Measurements from ENCODE around the gene AHNAK.
"Not testable (repeated sequence)": the region's sequence is repeated elsewhere in the genome, so short reads cannot be mapped to it uniquely, and the experiment has no call there.

AHNAK gene

GRCh38 chr11:62398011-62398994, 148.3 kb downstream of the AHNAK start:
- DNase-seq (ENCODE audit: insufficient read length, low spot score) (peak; percentile 32), FAIRE-seq (no peak)

DNA sequence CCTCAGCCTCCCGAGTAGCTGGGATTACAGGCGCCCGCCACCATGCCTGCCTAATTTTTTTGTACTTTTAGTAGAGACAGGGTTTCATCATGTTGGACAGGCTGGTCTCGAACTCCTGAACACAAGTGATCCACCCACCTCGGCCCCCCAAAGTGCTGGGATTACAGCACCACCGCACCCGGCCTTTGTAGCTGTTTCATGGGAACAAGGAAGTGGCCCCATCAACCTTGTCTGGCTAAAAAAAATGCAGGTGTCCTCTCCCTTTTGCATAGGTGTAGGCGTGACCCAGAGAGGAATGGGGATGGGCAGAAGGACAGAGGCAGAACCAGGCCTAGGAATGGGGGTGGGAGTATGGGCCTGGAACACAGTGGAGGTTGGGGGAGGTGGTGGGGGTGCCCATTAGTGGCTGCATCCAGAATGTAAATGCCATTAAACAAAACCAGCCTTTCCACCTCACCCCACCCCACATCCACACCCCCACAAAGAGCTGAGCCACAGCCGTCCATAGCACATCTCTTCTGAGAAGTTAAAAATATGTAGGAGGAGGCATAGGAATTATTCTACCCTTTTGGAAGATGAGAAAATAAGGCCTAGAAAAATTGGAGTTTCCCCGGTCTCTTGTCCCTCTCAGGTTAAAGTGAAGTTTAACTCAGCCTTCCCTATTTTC, 150.6 kb downstream of the AHNAK start:
- FAIRE-seq: no peak
- no peak for DNase-seq (ENCODE audit: insufficient read length, low spot score)

- DNase-seq (ENCODE audit: insufficient read length, low spot score) (peak; percentile 81), FAIRE-seq (no peak)
Observed at GRCh38 chr11:62394825-62395538, 151.6 kb downstream of the AHNAK start.

DNA sequence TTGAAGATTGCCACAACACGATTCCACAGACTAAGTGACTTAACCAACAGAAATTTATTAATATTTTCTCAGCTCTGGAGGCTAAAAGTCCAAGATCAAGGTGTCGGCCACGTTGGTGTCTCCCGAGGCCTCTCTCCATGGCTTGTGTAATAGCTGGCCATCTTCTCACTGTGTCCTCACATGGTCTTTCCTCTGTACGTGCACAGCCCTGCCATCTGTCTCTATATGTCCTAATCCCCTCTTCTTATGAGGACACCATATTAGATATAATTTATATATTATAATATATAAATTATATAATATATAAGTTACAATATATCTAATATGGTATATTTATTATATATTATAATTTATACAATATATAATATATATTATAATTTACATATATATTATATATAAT, 152.9 kb downstream of the AHNAK start:
- no peak for DNase-seq (ENCODE audit: insufficient read length, low spot score)
- FAIRE-seq: no peak

DNA sequence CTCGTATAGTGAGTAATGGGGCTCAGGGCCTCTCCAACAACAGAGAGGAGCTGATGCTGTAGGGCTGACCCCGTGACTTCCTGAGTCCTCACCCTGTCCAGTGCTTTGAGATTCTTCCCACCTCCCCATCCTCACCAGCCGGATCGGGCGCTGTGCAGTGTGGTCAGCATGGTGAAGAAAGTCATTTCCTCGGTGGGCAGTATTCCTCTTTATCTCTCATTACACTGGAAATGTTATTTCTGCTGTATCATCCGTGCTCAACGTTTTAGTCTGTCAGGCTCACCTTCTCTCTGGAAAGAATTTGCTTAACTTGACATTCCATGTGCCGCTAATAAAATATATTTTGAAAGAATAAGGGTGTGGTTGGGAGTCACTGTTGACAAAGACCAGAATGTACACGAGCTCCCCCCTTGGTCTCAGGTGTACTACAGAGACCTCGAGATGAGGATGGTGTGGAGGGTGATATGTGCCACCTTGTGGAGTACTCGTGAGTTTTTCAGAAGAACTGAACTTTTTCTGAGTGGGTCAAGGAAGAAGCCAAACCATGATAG, 153.5 kb downstream of the AHNAK start:
- FAIRE-seq (no peak), DNase-seq (ENCODE audit: insufficient read length, low spot score) (no peak)

GRCh38 chr11:62392506-62392905, 154.1 kb downstream of the AHNAK start:
- FAIRE-seq: no peak
- no peak for DNase-seq (ENCODE audit: insufficient read length, low spot score)

DNA sequence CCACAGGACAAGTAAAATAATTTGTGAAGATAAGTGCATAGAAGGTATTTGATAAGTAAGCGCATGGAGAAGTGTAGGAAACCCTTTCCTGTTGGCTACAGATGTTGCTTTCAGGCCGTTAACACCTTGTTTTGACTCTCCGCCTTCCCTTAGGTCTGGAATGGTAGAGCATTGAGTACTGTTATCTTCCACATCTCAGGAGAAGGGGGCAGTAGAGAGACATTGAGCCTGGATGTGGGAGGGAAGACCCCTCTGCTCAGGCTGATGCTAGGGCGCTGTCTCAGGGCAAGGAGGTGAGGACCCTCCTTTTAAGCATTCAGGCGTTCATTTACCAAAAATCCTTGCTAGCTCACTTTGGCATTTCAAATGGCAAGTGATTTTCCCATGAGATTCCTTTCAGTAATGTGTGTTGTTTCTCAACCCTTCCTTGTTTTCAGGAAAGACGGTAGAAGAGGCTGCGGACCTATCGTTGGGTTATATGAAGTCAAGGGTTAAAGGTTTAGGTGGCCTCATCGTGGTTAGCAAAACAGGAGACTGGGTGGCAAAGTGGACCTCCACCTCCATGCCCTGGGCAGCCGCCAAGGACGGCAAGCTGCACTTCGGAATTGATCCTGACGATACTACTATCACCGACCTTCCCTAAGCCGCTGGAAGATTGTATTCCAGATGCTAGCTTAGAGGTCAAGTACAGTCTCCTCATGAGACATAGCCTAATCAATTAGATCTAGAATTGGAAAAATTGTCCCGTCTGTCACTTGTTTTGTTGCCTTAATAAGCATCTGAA, 154.8 kb downstream of the AHNAK start:
- FAIRE-seq (no peak), DNase-seq (ENCODE audit: insufficient read length, low spot score) (no peak)

DNA sequence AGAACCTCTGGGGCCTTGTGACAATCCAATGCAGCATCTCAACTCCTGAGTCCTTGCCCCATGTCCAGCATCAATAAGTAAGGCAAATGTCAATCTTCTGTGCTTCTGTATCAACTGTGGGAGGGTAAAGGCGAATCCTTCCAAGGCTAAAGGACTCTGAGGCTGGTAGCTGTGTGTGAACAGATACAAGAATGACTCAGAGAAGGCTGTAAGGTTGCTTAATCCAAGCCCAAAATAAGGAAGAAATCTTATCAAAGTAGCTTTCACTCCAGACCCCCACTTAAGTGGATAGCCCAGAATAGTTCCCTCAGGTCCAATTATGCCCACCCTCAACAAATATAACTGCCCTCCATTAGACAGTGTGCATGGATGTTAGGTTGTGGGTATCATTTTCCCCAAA, 155.9 kb downstream of the AHNAK start:
- no peak for DNase-seq (ENCODE audit: insufficient read length, low spot score)
- FAIRE-seq: no peak

GRCh38 chr11:62390237-62390636, 156.4 kb downstream of the AHNAK start:
- DNase-seq (ENCODE audit: insufficient read length, low spot score) (no peak), FAIRE-seq (no peak)

GRCh38 chr11:62388999-62389398, 157.6 kb downstream of the AHNAK start:
- no peak for FAIRE-seq
- no peak for DNase-seq (ENCODE audit: insufficient read length, low spot score)

- DNase-seq (ENCODE audit: insufficient read length, low spot score) (no peak), FAIRE-seq (no peak)
Observed at GRCh38 chr11:62387381-62387780, 159.2 kb downstream of the AHNAK start.

- not testable (repeated sequence) for FAIRE-seq; DNase-seq (ENCODE audit: insufficient read length, low spot score)
Observed at GRCh38 chr11:62386083-62386482, 160.5 kb downstream of the AHNAK start.

DNA sequence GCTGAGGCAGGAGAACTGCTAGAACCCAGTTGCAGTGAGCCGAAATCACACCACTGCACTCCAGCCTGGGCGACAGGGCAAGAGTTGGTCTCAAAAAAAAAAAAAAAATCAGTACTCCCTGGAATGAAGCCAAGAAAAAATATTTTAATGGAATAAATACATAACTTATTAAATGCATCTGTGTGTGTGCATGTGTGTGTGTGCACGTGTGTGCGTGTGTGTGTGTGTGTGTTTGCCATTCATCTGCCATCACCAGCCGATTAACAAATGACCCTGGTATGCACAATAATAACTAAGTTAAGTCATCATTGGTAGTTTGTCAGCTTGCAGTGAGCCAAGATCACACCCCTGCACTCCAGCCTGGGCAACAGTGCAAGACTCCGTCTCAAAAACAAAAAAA, 162.8 kb downstream of the AHNAK start:
- DNase-seq (ENCODE audit: insufficient read length, low spot score) (no peak), FAIRE-seq (no peak)
